ENCODE measurements around the gene YJU2.

Gene YJU2

DNA sequence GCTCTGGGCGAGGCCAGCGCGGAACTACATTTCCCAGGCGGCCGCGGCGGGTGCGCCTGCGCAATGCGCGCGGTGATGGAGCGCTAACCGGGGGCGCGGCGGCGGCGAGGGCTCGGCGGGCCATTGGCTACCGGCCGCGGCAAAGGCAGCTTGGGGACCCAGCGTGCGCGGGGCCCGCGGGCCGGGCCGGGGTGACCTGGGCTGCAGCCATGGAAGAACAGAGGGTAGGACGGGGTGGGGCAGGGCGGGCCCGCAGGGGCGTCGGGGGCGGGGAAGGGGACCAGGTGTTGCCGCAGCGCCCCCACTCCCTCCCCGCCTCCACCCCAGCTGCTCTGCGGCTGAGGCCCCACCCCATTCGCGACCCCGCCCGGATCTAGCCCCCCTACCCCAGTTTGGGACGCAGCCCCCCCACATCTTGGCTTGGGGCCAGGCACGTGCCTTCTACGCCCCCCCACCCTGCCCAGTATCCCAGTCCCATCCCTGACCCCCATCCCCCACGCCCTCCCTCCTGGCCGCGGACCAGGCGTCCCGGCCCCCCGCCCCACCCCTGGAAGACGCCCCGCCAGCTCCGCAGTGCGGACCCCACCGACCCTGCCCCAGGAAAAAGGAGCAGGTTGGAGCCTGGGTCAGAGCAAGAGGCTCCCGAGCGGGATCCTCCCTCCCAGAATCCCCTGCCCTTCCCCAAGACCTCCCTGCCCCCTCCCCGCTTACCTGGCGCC, 57.8 kb downstream of the YJU2 start, which contains the start of gene FSD1:
Gene FSD1 (plus strand): TSS at position 61 of the 719 bp plus-strand sequence. CDS start 149 bp downstream, at position 210.
- no peak within 1 kb of the TSS for H3K27ac ChIP-seq

DNA sequence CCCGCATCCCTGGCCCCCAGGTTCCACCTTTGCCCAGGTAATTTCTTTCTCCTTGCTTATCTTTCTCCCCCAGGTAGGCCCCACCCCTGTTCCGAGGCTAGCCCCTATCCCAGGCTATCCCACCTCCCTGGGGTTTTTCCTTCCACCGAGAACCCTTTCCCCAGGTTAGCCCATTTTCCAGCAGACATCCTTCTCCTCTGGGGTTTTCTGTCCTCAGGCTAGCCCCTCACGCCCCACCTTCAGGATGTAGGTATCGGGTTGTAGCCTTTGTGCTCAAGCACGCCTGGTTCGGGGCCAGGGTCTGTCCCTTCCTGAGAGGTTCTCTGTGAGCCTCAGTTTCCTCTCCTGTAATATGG, 58.4 kb downstream of the YJU2 start:
- Histone ChIP-seq H3K27me3 (peaks cover 33% of the 10 kb centered on the region), H3K36me3 (no peaks in the 10 kb centered on the region), H3K4me3 (ENCODE audit: low read depth in 1 of 2, low read length in 1 of 2) (no peak overlapping the region), H3K9me3 (no peaks in the 10 kb centered on the region), H3K4me1 (ENCODE audit: control insufficient read depth in 1 of 2, insufficient read depth in 1 of 2, low read depth in 1 of 2, low read length in 1 of 2) (no peaks in the 10 kb centered on the region), H3K27ac (no peak overlapping the region)
- TF ChIP-seq, protein P1, sequence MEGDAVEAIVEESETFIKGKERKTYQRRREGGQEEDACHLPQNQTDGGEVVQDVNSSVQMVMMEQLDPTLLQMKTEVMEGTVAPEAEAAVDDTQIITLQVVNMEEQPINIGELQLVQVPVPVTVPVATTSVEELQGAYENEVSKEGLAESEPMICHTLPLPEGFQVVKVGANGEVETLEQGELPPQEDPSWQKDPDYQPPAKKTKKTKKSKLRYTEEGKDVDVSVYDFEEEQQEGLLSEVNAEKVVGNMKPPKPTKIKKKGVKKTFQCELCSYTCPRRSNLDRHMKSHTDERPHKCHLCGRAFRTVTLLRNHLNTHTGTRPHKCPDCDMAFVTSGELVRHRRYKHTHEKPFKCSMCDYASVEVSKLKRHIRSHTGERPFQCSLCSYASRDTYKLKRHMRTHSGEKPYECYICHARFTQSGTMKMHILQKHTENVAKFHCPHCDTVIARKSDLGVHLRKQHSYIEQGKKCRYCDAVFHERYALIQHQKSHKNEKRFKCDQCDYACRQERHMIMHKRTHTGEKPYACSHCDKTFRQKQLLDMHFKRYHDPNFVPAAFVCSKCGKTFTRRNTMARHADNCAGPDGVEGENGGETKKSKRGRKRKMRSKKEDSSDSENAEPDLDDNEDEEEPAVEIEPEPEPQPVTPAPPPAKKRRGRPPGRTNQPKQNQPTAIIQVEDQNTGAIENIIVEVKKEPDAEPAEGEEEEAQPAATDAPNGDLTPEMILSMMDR (IDR thresholded peaks at IDR 0.05): no peak

More for the DNA sequence above, 57.8 kb downstream of the YJU2 start, which contains the start of gene FSD1:
- Histone ChIP-seq H3K4me3 (ENCODE audit: low read depth in 1 of 2, low read length in 1 of 2) (no peak within 1 kb of the TSS), H3K36me3 (no peaks in the 10 kb centered on the region), H3K9me3 (no peaks in the 10 kb centered on the region), H3K4me1 (ENCODE audit: control insufficient read depth in 1 of 2, insufficient read depth in 1 of 2, low read depth in 1 of 2, low read length in 1 of 2) (no peaks in the 10 kb centered on the region), H3K27me3 (peaks cover 33% of the 10 kb centered on the region)
- TF ChIP-seq, protein P1 (IDR thresholded peaks at IDR 0.05): no peak

DNA sequence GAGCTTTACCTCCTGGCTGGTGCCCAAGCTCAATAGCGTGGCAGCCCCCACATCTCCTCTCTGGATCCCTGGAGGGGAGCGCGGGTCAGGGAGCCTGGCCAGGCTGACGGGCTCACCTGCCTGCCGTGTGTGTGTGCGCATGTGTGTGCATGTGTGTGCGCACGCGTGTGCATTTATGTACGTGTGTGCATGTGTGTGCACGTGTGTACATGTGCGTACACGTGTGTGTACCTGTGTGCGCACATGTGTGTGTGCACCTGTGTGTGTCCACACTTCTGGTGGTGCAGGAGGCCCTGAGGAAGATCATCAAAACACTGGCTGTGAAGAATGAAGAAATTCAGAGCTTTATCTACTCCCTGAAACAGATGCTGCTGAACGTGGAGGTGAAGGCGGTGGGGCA, 58.8 kb downstream of the YJU2 start:
- H3K9me3 ChIP-seq: no peaks in the 10 kb centered on the region
- H3K4me3 ChIP-seq (ENCODE audit: low read depth in 1 of 2, low read length in 1 of 2): no peak overlapping the region
- H3K27me3 ChIP-seq: peaks cover 33% of the 10 kb centered on the region
- H3K4me1 ChIP-seq (ENCODE audit: control insufficient read depth in 1 of 2, insufficient read depth in 1 of 2, low read depth in 1 of 2, low read length in 1 of 2): no peaks in the 10 kb centered on the region
- H3K36me3 ChIP-seq: no peaks in the 10 kb centered on the region
- H3K27ac ChIP-seq: no peak overlapping the region
- TF ChIP-seq, protein P1 (IDR thresholded peaks at IDR 0.05): no peak

DNA sequence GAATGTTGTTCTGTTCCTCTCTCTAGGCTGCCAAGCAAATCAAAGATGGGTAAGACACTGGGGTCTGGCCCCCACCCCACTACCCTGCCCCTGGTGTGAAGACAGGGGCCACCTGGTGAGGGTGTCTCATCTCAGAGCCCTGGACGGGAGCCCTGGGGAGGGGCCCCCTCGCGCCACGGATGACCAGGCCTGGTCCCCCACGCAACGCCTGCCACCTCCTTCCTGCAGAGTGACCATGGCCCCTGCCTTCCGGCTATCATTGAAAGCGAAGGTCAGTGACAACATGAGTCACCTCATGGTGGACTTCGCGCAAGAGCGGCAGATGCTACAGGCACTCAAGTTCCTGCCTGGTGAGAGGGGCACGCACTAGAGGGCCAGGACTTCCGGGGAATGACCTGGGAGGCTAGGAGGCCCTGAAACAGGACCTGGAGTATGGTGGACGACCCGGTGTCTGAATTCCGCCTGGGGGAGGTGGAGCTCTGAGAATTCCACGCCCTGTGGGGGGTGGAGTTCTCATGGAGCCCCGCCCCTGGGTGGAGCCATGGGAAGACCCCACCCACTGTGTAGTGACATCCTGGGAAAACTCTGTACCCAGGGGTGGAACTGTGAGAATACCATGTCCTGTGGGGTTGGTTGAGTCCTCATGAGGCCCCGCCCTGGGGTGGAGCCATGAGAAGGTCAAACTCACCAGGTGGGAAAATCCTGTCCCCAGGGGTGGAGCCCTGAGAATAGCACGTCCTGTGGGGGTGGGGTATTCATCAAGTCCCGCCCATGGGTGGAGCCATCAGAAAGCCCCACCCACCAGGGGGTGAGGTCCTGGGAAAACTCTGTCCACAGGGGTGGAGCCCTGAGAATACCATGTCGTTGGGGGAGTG, 63.6 kb downstream of the YJU2 start:
- H3K9me3 ChIP-seq: no peaks in the 10 kb centered on the region
- H3K27me3 ChIP-seq: peaks cover 3% of the 10 kb centered on the region
- H3K4me3 ChIP-seq (ENCODE audit: low read depth in 1 of 2, low read length in 1 of 2): no peak overlapping the region
- no peak overlapping the region for H3K27ac ChIP-seq
- peaks cover 0 to 7% of the 10 kb centered on the region in 2 experiments for H3K4me1 ChIP-seq (ENCODE audit: control insufficient read depth in 1 of 2, insufficient read depth in 1 of 2, low read depth in 1 of 2, low read length in 1 of 2)
- H3K36me3 ChIP-seq: no peaks in the 10 kb centered on the region
- TF ChIP-seq, protein P1 (IDR thresholded peaks at IDR 0.05): no peak

DNA sequence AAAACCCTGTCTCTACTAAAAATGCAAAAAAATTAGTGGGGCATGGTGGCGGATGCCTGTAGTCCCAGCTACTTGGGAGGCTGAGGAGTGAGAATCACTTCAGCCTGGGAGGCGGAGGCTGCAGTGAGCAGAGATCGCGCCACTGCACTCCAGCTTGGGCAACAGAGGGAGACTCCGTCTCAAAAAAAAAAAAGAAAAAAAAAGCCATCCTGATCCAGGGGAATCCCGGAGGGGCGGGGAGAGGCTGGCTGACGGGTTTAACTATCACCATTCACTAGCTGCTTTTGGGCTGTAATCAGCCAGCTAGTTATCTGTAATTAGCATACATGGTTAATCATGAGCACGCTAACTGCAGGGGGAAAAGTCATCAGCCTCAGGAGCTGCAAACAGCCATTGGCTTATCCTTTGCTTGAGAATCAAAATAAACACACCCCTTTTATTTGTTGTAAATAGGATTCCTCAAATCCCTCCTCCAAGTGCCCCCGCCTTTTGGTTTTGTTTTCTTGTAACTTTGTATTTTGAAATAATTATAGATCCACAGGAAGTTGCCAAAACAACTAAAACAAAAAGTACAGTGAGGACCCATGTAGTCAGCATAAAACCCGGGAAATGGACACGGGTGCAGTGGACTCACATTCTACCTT, 67.1 kb downstream of the YJU2 start:
- TF ChIP-seq, protein P1 (IDR thresholded peaks at IDR 0.05): no peak
- no peaks in the 10 kb centered on the region for H3K36me3 ChIP-seq
- H3K4me3 ChIP-seq (ENCODE audit: low read depth in 1 of 2, low read length in 1 of 2): no peak overlapping the region

More for the DNA sequence above, 67.1 kb downstream of the YJU2 start:
- Histone ChIP-seq H3K4me1 (ENCODE audit: control insufficient read depth in 1 of 2, insufficient read depth in 1 of 2, low read depth in 1 of 2, low read length in 1 of 2) (peaks cover 0 to 7% of the 10 kb centered on the region in 2 experiments), H3K27ac (no peak overlapping the region), H3K9me3 (no peaks in the 10 kb centered on the region), H3K27me3 (no peaks in the 10 kb centered on the region)
